Breast epithelium (tissue), 3 donors: ENCODE data around the gene SAMD3.

Source experiments
- POLR2A ChIP-seq: fragments of 450-650 bp; IDR thresholded peaks from one replicate; pipeline ENCODE4 v1.6.1; 2016; ENCODE audit warnings: antibody characterized with exemption, mild to moderate bottlenecking, moderate library complexity
- POLR2AphosphoS5 ChIP-seq, 3 donors: sonication (generic); formaldehyde crosslinking; IDR thresholded peaks; one replicate each; pipeline ENCODE4 v1.6.1; 2017; ENCODE audit warnings: antibody characterized with exemption in 3 of 3
- TF ChIP-seq, protein P1 (sequence below), 3 donors: fragments of 450-650 bp; IDR thresholded peaks; one replicate each; pipeline ENCODE4 v1.5.1; 2016 to 2017; ENCODE audit warnings: antibody characterized with exemption in 3 of 3, mild to moderate bottlenecking in 3 of 3, moderate library complexity in 3 of 3

DNA sequence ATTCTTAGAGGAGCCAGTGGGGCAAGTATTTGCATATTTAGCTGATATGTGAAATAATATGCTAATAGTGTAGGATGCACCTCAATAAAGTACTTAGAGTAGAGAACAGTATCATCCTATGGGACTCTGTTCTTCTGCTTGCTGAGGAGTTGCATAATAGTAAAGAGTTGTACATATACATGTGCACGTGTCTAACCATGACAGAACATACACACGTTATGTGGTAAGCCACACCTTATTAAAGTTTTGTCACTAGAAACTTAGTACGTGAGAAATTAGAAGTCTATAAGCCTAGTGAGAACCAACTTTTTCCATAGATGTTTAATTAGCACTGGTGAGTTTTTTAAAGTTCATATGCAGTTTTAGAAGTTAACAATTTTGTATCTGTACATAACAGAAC lies 123.6 kb downstream of the SAMD3 start:
- TF ChIP-seq POLR2AphosphoS5 (IDR thresholded peaks at IDR 0.05) (no peak), POLR2A (no peak)
- TF ChIP-seq, protein P1, sequence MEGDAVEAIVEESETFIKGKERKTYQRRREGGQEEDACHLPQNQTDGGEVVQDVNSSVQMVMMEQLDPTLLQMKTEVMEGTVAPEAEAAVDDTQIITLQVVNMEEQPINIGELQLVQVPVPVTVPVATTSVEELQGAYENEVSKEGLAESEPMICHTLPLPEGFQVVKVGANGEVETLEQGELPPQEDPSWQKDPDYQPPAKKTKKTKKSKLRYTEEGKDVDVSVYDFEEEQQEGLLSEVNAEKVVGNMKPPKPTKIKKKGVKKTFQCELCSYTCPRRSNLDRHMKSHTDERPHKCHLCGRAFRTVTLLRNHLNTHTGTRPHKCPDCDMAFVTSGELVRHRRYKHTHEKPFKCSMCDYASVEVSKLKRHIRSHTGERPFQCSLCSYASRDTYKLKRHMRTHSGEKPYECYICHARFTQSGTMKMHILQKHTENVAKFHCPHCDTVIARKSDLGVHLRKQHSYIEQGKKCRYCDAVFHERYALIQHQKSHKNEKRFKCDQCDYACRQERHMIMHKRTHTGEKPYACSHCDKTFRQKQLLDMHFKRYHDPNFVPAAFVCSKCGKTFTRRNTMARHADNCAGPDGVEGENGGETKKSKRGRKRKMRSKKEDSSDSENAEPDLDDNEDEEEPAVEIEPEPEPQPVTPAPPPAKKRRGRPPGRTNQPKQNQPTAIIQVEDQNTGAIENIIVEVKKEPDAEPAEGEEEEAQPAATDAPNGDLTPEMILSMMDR (IDR thresholded peaks at IDR 0.05), result no peak
